ENCODE measurements around the gene GDAP1L1. TPM values are rescaled to one million over a fixed set of nuclear protein-coding genes. Genes with fewer than 3 reads are reported as not detected.

Gene GDAP1L1
- total RNA-seq, 1 donor from 2014 or later, result 0.26 TPM

DNA sequence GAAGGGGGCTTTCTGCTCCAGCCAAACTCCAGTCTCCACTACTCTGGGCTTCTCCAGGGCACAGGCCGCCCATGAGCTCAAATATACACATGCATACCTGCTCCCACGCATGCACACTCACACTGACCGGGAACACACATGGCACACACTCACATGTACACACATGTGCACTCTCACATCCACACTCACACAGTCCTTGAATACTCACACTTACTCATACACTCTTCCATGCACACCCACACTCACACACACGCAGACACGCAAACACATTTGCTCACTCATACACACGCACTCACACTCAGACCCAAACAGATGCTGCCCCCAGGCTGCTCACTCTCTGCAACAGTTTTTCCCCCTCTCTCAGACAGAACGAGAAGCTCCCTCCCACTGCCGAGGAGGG, 7.0 kb downstream of the GDAP1L1 start:
- Mint-ChIP-seq H3K4me3 (no peak overlapping the region), H3K36me3 (no peaks in the 10 kb centered on the region), H3K27ac (peak overlapping the region; percentile 8), H3K4me1 (no peaks in the 10 kb centered on the region), H3K27me3 (ENCODE audit: insufficient read depth, low read depth) (peaks cover 5% of the 10 kb centered on the region), H3K9me3 (no peaks in the 10 kb centered on the region)
- Histone ChIP-seq H3F3A (ENCODE audit: low read depth) (no peaks in the 10 kb centered on the region), H2AFZ (replicated peaks) (no peak overlapping the region), H3K9ac (no peak overlapping the region), H3K27ac (no peak overlapping the region), H3K27me3 (no peaks in the 10 kb centered on the region), H3K9me3 (ENCODE audit: low read depth) (no peaks in the 10 kb centered on the region), H3K79me2 (ENCODE audit: low read depth) (no peaks in the 10 kb centered on the region), H3K4me2 (no peak overlapping the region), H3K4me3 (no peak overlapping the region), H4K20me1 (ENCODE audit: low read depth) (peaks cover 8% of the 10 kb centered on the region), H3K4me1 (no peaks in the 10 kb centered on the region), H3K36me3 (no peaks in the 10 kb centered on the region)
- no peak for DNase-seq (ENCODE audit: low spot score)
- TF ChIP-seq CTCF (IDR thresholded peaks at IDR 0.05), result no peak
- TF ChIP-seq EZH2 (IDR thresholded peaks at IDR 0.05), result no peak

GRCh38 chr20:44255942-44256341, 8.8 kb downstream of the GDAP1L1 start:
- H3F3A ChIP-seq (ENCODE audit: low read depth), result no peaks in the 10 kb centered on the region
- H2AFZ ChIP-seq (replicated peaks), result no peak overlapping the region
- no peaks in the 10 kb centered on the region for H3K36me3 ChIP-seq
- H3K9ac ChIP-seq, result no peak overlapping the region
- H3K4me2 ChIP-seq, result no peak overlapping the region
- Mint-ChIP-seq H3K27ac (no peak overlapping the region), H3K4me1 (no peaks in the 10 kb centered on the region), H3K27me3 (ENCODE audit: insufficient read depth, low read depth) (peaks cover 2% of the 10 kb centered on the region), H3K9me3 (no peaks in the 10 kb centered on the region), H3K36me3 (no peaks in the 10 kb centered on the region), H3K4me3 (no peak overlapping the region)
- TF ChIP-seq EZH2 (IDR thresholded peaks at IDR 0.05) (no peak), CTCF (IDR thresholded peaks at IDR 0.05) (no peak), EZH2phosphoT487 (IDR thresholded peaks at IDR 0.05) (no peak)
- no peaks in the 10 kb centered on the region for H3K4me1 ChIP-seq
- H3K4me3 ChIP-seq, result no peak overlapping the region
- no peaks in the 10 kb centered on the region for H3K27me3 ChIP-seq
- no peaks in the 10 kb centered on the region for H4K20me1 ChIP-seq (ENCODE audit: low read depth)
- DNase-seq (ENCODE audit: low spot score), result no peak
- no peaks in the 10 kb centered on the region for H3K9me3 ChIP-seq (ENCODE audit: low read depth)
- H3K79me2 ChIP-seq (ENCODE audit: low read depth), result no peaks in the 10 kb centered on the region
- no peak overlapping the region for H3K27ac ChIP-seq

GRCh38 chr20:44256961-44257360, 9.9 kb downstream of the GDAP1L1 start:
- no peaks in the 10 kb centered on the region for H4K20me1 ChIP-seq (ENCODE audit: low read depth)
- H3K9ac ChIP-seq, result no peak overlapping the region
- no peaks in the 10 kb centered on the region for H3K79me2 ChIP-seq (ENCODE audit: low read depth)
- no peak overlapping the region for H3K27ac Mint-ChIP-seq
- no peaks in the 10 kb centered on the region for H3K9me3 ChIP-seq (ENCODE audit: low read depth)
- H3K4me3 ChIP-seq, result no peak overlapping the region
- no peaks in the 10 kb centered on the region for H3K36me3 ChIP-seq
- H3K4me1 ChIP-seq, result no peaks in the 10 kb centered on the region
- H3K27me3 Mint-ChIP-seq (ENCODE audit: insufficient read depth, low read depth), result peaks cover 2% of the 10 kb centered on the region
- no peaks in the 10 kb centered on the region for H3K4me1 Mint-ChIP-seq
- no peaks in the 10 kb centered on the region for H3F3A ChIP-seq (ENCODE audit: low read depth)
- TF ChIP-seq EZH2phosphoT487 (IDR thresholded peaks at IDR 0.05), result no peak
- TF ChIP-seq CTCF (IDR thresholded peaks at IDR 0.05), result no peak
- H3K27ac ChIP-seq, result no peak overlapping the region
- H3K27me3 ChIP-seq, result no peaks in the 10 kb centered on the region
- no peak overlapping the region for H3K4me3 Mint-ChIP-seq
- H3K9me3 Mint-ChIP-seq, result no peaks in the 10 kb centered on the region
- no peak overlapping the region for H3K4me2 ChIP-seq
- no peak overlapping the region for H2AFZ ChIP-seq (replicated peaks)
- DNase-seq (ENCODE audit: low spot score), result no peak
- no peaks in the 10 kb centered on the region for H3K36me3 Mint-ChIP-seq

All from neural progenitor cell (in vitro differentiated cells).